Measurements from ENCODE around the gene ACP2. TPM values are rescaled to one million over a fixed set of nuclear protein-coding genes. Genes with fewer than 3 reads are reported as not detected.

The ACP2 gene, protein sequence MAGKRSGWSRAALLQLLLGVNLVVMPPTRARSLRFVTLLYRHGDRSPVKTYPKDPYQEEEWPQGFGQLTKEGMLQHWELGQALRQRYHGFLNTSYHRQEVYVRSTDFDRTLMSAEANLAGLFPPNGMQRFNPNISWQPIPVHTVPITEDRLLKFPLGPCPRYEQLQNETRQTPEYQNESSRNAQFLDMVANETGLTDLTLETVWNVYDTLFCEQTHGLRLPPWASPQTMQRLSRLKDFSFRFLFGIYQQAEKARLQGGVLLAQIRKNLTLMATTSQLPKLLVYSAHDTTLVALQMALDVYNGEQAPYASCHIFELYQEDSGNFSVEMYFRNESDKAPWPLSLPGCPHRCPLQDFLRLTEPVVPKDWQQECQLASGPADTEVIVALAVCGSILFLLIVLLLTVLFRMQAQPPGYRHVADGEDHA
- 10 to 100 TPM; 61.3 to 63.7 TPM for total RNA-seq
- 40.3 TPM for polyA plus RNA-seq (ENCODE audit: insufficient read depth, low read depth, low replicate concordance)
- long read RNA-seq, donor 1, transcript ACP2-201 (11 exons, 2,203 nt) = major isoform, 7 of 9 reads
- long read RNA-seq, donor 1, partial matches to known transcripts = 0 of 9 reads
- long read RNA-seq, donor 1, other reads (novel, unspliced or antisense) = 0 of 9 reads
- long read RNA-seq, donor 2, partial matches to known transcripts = 6 of 10 reads
- long read RNA-seq, donor 2, other reads (novel, unspliced or antisense) = 0 of 10 reads

DNA sequence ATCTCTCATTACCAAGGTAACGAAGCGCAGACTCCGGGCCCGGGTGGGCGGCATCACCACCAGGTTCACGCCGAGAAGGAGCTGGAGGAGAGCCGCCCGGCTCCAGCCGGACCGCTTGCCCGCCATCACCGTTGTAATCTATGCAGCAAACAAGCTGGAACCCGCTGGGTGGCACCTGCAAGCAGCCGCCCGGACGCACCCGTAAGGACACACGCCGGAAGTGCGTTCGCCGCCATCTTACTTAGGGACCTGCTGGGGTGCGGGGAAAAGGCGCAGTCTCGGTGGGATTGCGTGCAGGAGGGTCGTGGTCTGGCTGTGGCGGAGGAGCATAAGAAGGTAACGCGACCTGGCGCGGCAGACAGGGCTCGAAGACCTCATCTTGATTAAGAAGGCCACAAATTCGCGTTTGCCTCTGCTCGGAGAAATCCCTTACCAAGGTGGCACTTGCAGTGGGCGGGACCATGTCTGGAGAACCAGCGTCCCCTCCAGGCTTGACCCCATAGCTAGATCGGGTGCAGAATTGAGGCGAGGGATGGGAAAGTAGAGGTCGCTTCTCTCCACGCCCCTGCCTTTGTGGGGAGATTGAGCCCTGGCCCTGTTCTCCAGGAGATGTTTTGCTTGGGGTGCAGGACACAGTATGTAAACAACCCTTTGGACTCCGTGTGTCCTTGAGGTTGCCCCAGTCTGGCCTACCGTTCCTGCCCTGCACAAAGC is at the start of gene ACP2:
ACP2 (minus strand) TSS at position 151 of the 714 bp plus-strand sequence; CDS start at position 126, 25 bp downstream.
- Histone ChIP-seq H3K9me3 (no peaks in the 10 kb centered on the region), H3K4me1 (peaks cover 12% of the 10 kb centered on the region), H3K27me3 (no peaks in the 10 kb centered on the region), H3K36me3 (ENCODE audit: low read depth, missing control alignments) (no peaks in the 10 kb centered on the region), H3K4me3 (peak within 1 kb of the TSS; percentile 63 to 84), H3K27ac (peak within 1 kb of the TSS; percentile 79 to 86)
- DNase-seq = peak; percentile 95
- WGBS, 2 donors = 0 to 1% methylated on average over 22 to 40 of the region's 45 CpGs
- intact Hi-C loops (cut with DNase I; ENCODE audit: low total_unique reads) = no loop called here
- TF ChIP-seq, protein P1, sequence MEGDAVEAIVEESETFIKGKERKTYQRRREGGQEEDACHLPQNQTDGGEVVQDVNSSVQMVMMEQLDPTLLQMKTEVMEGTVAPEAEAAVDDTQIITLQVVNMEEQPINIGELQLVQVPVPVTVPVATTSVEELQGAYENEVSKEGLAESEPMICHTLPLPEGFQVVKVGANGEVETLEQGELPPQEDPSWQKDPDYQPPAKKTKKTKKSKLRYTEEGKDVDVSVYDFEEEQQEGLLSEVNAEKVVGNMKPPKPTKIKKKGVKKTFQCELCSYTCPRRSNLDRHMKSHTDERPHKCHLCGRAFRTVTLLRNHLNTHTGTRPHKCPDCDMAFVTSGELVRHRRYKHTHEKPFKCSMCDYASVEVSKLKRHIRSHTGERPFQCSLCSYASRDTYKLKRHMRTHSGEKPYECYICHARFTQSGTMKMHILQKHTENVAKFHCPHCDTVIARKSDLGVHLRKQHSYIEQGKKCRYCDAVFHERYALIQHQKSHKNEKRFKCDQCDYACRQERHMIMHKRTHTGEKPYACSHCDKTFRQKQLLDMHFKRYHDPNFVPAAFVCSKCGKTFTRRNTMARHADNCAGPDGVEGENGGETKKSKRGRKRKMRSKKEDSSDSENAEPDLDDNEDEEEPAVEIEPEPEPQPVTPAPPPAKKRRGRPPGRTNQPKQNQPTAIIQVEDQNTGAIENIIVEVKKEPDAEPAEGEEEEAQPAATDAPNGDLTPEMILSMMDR (IDR thresholded peaks at IDR 0.05) = peak in 1 of 3 experiments; percentile 26
- no peak for TF ChIP-seq POLR2A (IDR thresholded peaks at IDR 0.05)

DNA sequence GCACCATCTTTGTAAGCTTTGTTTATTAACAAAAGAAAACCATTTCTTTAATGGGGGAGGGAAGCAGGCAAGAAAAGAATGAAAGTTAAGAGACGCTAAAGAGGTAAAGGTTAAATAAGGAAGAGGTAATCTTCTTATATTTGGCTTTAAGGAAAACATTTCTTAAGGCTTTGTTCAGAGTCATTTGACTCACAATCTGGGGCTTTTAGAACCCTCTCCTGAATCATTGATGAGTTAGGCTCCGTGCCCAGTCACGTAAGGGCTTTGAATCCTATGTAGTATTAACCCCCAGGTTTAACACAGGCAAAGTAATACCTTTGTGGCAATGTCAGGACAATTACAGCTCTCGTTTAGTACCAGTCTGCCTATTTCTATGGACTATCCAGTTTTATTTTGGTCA is 47.4 kb upstream of the ACP2 start:
- Histone ChIP-seq H3K4me3 (no peak overlapping the region), H3K9me3 (no peaks in the 10 kb centered on the region), H3K36me3 (ENCODE audit: low read depth, missing control alignments) (no peaks in the 10 kb centered on the region), H3K27ac (no peak overlapping the region), H3K4me1 (no peaks in the 10 kb centered on the region), H3K27me3 (no peaks in the 10 kb centered on the region)
- no peak for DNase-seq
- 89 to 93% methylated on average over 4 of the region's 4 CpGs for WGBS, 2 donors
- intact Hi-C loops (cut with DNase I; ENCODE audit: low total_unique reads) = no loop called here
- TF ChIP-seq, protein P1 (IDR thresholded peaks at IDR 0.05) = no peak
- TF ChIP-seq POLR2A (IDR thresholded peaks at IDR 0.05) = no peak

DNA sequence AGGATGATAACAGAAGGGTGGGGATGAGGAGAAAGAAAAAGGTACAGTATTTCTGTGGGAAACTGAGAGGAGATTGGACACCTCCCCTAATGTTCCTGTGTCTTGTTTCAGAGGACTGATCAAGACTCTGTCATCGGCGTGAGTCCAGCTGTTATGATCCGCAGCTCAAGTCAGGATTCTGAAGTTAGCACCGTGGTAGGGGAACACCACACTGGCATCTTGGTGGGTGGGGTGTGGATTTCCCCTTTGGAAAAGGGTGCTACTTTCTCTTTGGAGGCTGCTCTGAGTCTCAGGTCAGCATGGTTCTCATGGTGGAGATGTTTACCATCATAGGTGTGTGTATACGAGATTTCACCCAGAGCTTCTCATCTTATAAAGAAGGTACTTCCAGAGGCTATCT is 46.8 kb upstream of the ACP2 start:
- no peaks in the 10 kb centered on the region for H3K9me3 ChIP-seq
- 91 to 95% methylated on average over 5 of the region's 5 CpGs for WGBS, 2 donors
- no peak for DNase-seq
- TF ChIP-seq, protein P1 (IDR thresholded peaks at IDR 0.05) = no peak
- no peak for TF ChIP-seq POLR2A (IDR thresholded peaks at IDR 0.05)
- no peak overlapping the region for H3K4me3 ChIP-seq
- H3K36me3 ChIP-seq (ENCODE audit: low read depth, missing control alignments) = no peaks in the 10 kb centered on the region
- intact Hi-C loops (cut with DNase I; ENCODE audit: low total_unique reads) = no loop called here
- H3K27ac ChIP-seq = no peak overlapping the region
- no peaks in the 10 kb centered on the region for H3K4me1 ChIP-seq
- H3K27me3 ChIP-seq = no peaks in the 10 kb centered on the region

DNA sequence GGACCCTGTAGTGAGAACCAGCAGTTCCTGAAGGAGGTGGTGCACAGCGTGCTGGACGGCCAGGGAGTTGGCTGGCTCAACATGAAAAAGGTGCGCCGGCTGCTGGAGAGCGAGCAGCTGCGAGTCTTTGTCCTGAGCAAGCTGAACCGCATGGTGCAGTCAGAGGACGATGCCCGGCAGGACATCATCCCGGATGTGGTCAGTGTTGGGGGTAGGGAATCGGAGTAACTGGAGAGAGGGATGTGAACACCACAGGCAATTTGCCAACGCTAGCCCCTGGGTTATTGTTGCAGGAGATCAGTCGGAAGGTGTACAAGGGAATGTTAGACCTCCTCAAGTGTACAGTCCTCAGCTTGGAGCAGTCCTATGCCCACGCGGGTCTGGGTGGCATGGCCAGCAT is 41.2 kb upstream of the ACP2 start:
- no peak for DNase-seq

More for the DNA sequence above, 41.2 kb upstream of the ACP2 start:
- Histone ChIP-seq H3K4me1 (no peaks in the 10 kb centered on the region), H3K4me3 (no peak overlapping the region), H3K9me3 (no peaks in the 10 kb centered on the region), H3K27me3 (no peaks in the 10 kb centered on the region), H3K27ac (no peak overlapping the region), H3K36me3 (ENCODE audit: low read depth, missing control alignments) (no peaks in the 10 kb centered on the region)
- intact Hi-C loops (cut with DNase I; ENCODE audit: low total_unique reads) = no loop called here
- TF ChIP-seq POLR2A (IDR thresholded peaks at IDR 0.05) = no peak
- TF ChIP-seq, protein P1 (IDR thresholded peaks at IDR 0.05) = no peak
- WGBS, 2 donors = 91 to 92% methylated on average over 15 of the region's 15 CpGs

Data from testis (tissue), 5 donors.